ENCODE measurements around the gene THSD8.
"Not testable (repeated sequence)": the region's sequence is repeated elsewhere in the genome, so short reads cannot be mapped to it uniquely, and the experiment has no call there.

Gene THSD8

DNA sequence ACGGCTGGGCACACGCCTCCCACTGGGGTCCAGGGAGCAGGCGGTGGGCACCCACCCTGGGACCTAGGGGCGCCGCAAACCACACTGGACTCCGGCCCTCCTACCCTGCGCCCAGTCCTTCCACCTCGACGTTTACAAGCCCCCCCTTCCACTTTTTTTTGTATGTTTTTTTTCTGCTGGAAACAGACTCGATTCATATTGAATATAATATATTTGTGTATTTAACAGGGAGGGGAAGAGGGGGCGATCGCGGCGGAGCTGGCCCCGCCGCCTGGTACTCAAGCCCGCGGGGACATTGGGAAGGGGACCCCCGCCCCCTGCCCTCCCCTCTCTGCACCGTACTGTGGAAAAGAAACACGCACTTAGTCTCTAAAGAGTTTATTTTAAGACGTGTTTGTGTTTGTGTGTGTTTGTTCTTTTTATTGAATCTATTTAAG is 9.0 kb upstream of the THSD8 start:
- no peak for DNase-seq

DNA sequence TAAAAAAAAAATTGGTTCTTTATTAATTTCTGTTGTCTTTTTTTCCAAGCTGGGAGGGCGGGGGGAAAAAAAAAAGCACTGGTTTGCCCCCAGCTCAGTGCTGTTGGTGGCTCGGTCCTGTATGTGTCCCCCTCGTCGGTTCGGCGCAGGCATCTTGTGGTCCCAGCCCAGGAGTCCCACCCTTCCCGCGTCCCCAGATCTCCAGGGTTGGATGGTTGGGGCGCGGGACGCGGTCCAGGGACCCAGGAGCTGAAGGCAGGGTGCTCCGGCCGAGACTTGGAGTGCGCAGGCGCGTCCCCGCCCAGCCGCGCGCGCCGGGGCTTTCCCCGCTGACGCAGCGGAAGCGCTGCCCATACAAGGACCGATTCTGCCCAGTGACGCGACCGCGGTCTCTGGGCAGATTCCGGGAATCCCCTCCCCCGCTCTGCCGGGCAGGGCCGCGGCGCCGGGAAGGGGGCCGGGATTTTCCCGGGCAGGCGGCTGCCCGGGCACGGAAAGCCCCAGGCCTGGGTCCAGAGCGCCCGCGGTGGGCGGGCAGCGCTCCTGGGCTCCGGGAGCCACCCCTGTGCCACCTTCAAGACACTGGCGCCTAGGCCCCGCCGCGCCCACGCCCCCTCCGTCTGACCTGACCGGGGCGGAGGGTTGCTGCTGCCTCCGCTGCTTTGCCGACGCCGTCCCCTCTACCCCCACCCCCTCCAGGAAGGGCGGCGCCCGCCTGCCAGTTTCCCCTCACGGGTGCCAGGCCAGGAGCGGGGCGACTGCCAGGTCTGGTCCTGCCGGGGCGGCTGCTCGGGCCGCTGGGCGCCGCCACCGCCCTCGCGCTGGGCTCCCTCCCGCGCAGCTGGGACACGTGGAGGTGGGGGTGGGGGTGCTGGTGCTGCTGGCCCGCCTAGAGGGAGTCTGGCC is 8.3 kb upstream of the THSD8 start:
- DNase-seq = peak; percentile 79

DNA sequence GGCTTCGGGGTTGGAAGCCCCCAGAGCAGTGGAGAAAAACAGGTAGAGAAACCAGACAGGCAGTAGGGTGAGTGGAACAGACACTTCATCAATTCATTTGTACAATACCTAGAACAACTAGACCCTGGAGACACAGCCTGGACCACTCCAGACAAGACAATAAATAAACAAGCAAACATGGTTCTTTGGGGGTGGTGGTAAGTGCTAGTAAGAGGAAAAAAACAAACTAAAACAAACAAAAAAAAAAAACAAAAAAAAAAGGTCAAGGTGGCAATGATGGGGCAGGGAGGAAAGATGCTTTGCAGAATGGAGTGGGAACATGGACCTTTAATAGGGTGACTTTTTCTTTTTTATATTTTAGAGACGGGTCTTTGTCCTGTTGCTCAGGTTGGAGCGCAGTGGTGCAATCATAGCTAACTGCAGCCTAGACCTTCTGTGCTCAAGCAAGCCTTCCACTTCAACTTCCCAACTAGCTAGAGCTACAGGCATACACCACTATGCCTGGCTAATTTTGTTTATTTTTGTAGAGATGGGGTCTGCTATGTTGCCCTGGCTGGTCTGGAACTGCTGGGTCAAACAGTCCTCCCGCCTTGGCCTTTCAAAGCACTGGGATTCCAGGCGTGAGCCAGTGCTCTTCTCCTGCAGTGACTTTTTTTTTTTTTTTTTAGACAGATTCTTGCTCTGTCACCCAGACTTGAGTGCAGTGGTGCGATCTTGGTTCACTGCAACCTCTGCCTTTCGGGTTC is 7.5 kb upstream of the THSD8 start:
- no peak for DNase-seq

DNA sequence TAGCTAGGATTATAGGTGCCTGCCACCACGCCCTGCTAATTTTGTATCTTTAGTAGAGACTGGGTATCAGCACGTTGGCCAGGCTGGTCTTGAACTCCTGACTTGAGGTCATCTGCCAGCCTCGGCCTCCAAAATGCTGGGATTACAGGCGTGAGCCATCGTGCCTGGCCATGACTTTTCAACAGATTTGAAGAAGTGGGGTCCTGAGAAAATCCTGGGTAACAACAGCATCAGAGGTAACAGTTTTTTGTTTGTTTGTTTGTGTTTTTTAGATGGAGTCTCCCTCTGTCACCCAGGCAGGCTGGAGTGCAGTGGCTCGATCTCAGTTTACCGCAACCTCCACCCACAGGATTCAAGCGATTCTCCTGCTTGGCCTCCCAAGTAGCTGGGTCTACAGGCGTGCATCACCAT is 6.9 kb upstream of the THSD8 start:
- no peak for DNase-seq

DNA sequence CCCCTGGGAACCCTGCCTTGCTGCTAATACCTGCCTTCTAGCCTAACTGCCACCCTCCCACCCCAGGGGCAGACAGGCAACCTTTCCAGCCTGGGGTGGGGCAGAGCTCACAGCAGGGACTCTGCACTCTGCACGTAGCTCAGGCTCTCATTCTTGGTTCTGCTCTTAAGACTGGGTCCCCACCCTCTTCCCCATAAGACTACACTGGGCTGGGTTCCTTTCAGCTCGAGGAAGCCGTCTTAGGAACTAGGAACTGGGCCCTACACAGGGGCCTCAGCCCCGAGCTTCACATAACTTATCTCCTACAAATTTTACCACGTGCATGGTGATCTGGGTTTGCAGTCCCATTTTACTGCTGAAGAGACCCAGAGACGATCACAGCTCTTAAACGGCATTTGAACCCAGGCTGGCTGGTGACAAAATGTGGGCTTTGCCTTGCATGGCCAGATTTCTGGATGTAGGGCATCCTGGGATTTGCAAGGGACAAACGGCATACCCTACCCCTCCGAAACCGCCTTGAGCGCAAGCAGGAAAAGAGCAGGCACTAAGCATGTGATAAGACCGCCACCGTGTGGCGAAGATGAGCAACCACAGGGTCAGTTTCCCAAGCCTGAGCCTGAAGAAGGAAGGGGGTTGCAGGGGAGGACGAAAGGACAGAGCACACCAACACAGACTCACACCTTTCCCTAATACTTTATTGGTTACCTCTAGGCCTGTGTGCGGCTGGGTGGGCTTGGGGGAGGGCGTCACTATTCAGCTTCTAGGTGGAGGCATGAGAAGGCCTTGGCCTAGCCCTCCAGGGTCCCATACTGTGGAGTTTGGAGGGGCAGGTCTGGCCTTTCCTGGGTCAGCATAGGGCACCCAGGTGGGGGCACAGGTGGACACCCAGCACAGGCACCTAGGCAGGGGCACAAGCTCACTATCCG is 5.5 kb upstream of the THSD8 start:
- DNase-seq = no peak

DNA sequence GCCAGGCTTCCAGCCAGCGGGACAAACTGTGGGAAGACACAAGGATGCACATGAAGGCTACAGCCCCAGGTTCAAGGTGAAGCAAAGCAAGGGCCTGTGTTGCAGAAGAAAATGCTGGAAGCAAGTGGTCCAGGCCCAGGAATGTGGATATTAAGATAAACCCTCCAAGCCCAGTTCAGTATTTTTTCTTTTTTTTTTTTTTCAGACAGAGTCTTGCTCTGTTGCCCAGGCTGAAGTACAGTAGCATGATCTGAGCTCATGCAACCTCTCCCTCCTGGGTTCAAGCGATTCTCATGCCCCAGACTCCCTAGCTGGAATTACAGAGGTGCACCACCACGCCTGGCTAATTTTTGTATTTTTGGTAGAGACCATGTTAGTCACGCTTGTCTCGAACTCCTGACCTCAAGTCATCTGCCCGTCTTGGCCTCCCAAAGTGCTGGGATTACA is 4.7 kb upstream of the THSD8 start:
- DNase-seq = no peak

DNA sequence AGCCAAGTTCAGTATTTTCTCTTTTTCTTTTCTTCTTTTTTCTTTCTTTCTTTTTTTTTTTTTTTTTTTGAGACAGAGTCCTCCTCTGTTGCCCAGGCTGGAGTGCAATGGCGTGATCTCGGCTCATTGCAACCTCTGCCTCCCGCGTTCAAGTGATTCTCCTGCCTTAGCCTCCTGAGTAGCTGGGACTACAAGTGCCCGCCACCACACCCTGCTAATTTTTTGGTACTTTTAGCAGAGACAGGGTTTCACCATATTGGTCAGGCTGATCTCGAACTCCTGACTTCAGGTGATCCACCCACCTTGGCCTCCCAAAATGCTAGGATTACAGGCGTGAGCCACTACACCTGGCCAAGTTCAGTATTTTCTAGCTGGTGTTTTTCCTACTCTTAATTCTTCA is 4.3 kb upstream of the THSD8 start:
- not testable (repeated sequence) for DNase-seq

DNA sequence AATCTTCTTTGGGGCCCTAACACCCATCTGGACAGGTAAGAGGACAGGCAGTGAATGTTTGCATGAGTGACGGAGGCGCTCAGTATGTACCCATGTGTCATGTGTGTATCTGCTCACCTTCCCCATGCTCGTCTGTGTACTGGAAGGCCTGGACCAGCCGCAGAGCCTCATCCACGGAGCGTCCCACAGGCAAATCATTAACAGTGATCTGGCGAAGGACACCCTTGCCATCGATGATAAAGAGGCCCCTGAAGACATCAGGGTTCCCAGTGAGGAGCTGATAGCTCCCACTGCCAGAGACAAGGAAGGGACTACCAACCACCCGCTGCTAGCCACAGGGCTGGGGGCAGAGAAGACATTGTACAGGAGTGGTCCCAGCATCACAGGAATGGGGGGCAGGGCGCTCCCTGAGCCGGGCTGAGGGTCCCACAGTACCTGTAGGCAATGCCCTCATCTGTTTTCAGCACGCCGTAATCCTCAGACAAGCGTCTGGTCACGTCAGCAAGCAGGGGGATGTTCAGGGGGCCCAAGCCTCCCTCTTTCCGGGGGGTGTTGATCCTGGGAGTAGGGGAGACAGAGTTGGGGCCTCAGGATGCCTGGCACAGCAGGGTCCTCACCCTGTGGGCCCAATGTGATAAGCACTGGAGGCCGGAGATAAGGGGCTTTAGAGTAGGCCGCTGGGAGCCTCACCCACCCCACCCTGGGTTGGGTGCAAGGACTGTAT is 2.0 kb upstream of the THSD8 start:
- DNase-seq = no peak

DNA sequence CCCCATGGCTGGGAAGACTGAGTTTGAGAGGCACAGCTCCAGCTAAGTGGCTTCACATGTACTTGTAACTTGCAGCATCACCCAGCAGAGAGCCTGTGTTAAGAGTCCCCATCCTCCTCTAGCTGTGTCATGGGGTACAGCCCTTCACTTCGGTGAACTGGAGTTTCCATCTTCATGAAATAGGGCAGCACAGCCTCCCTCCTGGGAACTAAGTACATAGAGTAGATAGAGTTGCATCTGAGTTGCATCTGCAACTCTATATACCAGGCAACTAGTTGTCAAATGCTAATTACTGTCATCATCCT is 1.5 kb upstream of the THSD8 start:
- no peak for DNase-seq

DNA sequence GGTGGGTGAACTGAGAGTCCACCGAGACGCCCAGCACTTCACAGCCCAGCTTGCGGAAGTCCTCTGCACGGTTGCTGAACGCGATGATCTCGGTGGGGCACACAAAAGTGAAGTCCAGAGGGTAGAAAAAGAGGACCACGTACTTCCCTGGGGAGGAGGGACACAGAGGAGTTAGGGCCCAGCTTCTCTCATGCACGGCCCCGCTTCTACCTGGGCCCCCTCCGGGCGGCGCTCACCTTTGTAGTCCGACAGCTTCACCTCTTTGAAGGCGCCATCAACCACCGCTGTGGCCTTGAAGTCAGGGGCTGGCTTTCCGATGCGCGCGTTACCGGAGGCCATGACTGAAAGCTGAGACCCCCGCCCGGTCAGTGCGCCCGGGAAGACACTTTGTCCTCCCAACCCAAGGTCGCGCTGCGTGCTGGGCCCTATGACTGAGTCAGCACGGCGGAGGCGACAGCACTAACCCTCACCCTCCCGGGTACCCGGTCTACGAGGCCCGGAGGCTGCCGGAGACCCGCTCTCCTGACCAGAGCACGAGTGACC is 875 bp upstream of the THSD8 start:
- no peak for DNase-seq

DNA sequence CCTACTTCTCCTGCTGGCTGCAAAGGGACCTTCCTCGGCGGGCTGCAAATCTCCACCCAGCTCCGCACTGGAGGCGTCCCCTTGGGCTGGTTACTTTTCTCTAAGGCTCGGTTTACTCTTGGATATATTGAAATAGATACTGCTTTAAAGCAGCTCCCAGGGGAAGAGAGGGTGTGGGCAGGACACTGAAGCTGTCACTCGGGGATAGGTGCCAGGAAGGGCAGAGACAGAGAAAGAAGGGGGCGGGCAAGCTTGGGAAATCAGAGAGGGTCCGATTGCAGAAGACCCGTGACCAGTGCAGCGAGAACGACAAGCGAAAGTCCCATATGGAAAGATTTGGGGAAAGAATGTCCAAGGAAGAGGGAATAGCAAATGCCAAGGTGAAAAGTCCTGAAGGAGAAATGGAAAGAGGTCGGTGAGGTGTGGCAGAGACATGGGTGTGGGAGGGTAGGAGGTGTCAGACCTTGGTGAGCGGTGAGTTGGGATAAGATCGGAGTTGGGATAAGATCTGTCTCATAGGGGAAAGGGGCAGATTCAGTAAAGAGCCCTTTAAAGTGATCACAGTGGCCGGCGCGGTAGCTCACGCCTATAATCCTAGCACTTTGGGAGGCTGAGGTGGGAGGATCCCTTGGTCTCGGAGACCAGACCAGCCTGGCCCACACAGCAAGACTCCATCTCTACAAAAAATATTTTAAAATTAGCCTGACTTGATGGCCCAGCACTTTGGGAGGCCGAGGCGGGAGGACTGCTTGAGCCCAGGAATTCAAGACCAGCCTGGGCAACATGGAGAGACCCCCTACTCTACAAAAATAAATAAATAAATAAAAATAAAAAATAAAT is 618 bp downstream of the THSD8 start:
- DNase-seq = no peak

DNA sequence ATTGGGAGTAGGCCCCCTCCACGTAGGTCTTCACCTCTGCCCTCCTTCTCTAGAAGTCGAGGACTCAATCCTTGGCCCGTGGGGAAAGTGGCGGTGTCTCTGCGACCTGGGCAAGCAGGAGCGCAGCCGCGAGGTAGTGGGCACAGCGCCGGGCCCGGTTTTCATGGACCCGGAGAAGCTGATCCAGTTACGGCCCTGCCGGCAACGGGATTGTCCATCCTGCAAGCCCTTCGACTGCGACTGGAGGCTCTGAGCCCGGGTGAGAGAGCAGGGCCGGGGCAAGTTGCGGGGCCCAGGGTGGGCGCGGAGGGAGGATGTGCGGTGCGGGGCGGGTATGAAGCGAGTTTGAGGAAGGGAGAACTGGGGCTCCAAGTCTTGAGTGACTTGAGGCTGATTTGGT is 2.2 kb downstream of the THSD8 start:
- no peak for DNase-seq

DNA sequence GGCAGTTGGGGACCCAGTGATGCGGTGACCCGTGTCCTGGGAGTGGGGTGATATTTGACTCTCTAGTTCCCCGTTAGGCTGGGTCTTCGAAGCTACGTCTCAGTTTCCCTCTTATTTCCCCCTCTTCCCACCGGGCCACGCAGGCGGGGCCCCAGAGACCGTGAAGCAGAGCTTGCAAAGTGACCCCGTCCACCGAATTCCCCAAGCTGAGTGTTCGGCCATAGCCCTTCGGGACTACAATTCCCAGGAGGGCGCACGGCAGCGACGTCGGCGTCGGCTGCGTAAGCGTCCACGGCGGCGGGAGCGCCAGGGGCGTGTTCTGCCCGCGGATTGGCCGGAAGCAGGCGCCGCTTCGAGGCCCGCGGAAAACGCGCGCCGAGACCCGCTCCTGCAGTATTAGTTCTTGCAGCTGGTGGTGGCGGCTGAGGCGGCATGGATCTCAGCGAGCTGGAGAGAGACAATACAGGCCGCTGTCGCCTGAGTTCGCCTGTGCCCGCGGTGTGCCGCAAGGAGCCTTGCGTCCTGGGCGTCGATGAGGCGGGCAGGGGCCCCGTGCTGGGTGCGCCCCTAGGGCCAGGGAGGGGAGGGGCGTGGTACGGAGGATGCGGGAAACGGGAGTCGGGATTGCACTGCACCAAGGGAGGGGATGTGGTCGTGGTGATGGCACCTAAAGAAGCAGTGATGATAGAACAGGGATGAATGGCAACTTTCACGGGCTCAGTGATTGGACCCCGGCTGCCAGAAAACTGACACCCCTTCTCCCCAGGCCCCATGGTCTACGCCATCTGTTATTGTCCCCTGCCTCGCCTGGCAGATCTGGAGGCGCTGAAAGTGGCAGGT is 4.6 kb downstream of the THSD8 start, which contains the start of gene RNASEH2A:
Gene RNASEH2A (plus strand): TSS at position 343 of the 840 bp plus-strand sequence. CDS start 90 bp downstream, at position 433.
- DNase-seq = peak; percentile 87

DNA sequence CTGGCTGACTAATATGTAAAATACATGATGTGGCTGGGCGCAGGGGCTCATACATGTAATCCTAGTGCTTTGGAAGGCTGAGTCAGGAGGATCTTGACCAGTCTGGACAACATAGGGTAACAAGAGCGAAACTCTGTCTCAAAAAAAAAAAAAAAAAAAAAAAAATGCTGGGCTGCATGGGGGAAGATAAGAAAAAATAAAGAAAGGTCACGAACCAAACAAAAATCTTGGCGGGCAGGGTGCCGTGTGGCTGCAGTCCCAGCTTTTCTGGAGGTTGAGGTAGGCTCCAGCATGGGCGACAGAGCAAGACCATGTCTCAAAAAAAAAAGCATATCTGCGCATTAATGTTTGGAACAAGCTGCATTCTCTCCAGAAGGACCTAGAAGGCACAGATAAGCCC is 13.2 kb downstream of the THSD8 start:
- DNase-seq = no peak

DNA sequence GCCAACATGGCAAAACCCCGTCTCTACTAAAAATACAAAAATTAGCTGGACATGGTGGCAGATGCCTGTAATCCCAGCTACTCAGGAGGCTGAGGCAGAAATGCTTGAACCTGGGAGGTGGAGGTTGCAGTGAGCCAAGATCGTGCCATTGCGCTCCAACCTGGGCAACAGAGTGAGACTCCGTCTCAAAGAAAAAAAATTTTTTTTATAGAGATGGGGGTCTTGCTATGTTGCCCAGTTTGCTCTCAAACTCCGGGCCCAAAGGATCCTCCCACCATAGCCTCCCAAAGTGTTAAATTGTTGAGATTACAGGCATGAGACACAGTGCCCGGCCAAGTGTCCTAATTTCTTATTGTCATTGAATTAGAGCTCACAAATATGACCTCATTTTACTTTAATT is 15.3 kb downstream of the THSD8 start:
- DNase-seq = not testable (repeated sequence)

DNA sequence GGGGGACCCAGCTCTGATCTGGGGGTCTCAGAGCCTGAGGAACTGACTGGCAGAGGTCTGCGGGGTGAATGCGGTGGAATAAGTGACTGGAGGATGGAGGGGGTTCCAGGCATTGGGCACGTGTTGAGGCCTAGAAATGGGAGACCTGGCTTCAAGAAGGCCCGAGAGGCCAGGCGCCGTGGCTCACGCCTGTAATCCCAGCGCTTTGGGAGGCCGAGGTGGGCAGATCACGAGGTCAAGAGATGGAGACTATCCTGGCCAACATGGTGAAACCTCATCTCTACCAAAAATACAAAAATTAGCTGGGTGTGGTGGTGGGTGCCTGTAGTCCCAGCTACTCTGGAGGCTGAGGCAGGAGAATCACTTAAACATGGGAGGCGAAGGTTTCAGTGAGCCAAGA is 15.9 kb downstream of the THSD8 start:
- not testable (repeated sequence) for DNase-seq

DNA sequence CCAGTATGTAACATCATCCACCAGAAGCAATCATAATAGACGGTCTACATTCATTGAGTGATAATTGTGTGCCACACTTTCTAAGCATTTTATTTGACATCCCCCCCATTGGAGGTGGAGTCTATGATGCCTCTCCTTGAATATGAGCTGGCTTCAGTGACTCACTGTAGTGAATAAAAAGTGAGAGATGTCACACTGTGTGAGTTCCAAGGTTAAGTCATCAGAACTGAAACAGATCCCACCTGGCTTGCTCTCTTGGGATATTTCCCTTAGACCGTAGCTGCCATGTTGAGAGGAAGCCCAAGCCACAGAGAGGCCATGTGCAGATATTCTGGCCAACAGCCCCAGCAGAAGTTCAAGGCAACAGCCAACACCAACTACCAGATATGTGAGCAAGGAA is 19.9 kb downstream of the THSD8 start:
- DNase-seq = no peak

DNA sequence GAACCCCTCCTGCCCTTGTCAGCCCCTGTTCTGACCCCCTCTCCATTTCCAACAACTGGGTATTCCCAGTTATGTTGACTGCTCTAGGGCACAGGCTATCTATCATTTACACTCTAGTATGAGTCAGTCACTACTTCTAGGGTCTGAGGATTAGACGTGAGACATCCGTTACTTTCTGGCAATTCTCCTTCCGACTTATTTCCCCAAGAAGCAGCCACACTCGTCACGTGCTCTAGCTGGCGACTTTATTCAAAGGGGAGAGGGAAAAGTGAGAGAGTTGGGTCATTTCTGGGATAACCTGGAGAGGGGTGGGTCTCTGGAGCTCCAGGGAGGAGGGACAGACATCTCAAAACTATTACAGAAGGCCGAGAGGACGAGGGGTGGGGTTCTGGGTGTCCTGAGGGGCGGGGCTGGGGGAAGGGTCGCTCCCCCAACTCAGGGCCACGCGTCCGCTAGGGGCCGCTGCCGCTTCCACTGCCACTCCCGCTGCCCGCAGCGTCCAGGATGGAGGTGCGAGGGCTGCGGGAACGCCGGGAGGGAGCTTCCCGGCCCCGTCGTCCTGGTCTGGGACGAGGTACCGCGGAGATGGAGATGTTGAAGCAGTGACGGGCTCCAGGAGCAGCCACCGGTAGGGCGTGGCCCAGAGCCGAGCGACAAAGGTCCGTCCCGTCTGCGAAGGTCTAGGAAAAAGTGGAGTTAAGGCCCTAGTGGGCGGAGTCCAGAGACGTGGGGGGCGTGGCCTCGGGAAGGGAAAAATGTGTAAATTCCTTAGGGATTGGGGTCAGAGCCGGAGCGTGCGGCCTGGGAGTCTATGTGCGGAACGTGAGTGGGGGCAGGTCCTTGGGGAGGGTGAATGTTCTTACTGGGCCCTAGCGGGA is 23.6 kb downstream of the THSD8 start:
- no peak for DNase-seq

DNA sequence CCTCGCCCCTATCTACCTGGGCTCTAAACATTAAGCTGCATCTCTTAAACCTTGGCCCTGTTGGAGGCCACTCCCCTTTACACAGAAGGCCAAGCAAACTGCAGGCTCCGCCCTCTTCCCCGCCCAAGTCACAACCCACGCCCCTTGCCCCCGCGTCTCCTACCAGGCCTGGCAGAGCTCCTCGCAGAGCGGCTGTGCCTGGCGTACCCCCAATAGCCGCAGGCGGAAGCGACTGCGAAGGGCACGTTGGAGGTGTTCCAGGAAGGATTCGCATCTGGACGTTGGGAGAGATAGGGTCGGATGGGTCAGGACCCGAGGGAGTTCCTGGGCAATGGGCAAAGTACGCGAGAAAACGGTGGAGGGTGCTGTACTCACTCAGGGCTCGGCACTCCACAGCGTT is 26.6 kb downstream of the THSD8 start:
- peak; percentile 51 for DNase-seq
